NT2/D1 (cell line): ENCODE data around the gene RNF126.

Experiments
- SUZ12 ChIP-seq: IDR thresholded peaks from 2 replicates; pipeline ENCODE4 v1.6.1; 2011; ENCODE audit not compliant: insufficient read length, insufficient read depth; ENCODE audit errors: extremely low read depth
- YY1 ChIP-seq: IDR thresholded peaks from 2 replicates; pipeline ENCODE4 v1.6.1; 2011; ENCODE audit not compliant: insufficient read length, insufficient read depth
- ZNF274 ChIP-seq: IDR thresholded peaks from 2 replicates; pipeline ENCODE4 v1.6.1; 2011; ENCODE audit warnings: mild to moderate bottlenecking, low read depth, low read length

- no peak for TF ChIP-seq ZNF274
- no peak for TF ChIP-seq YY1
- TF ChIP-seq SUZ12: no peak
Observed at GRCh38 chr19:625257-625656, 37.8 kb downstream of the RNF126 start.
